ENCODE measurements around the gene PHF21B.

The PHF21B gene

GRCh38 chr22:44947846-44948245 is 62.0 kb downstream of the PHF21B start:
- no peak for DNase-seq (ENCODE audit: low spot score)
- no peak for TF ChIP-seq CTCF (IDR thresholded peaks at IDR 0.05; ENCODE audit: extremely low read depth, missing control alignments)

GRCh38 chr22:44947049-44947448 is 62.8 kb downstream of the PHF21B start:
- no peak for TF ChIP-seq CTCF (IDR thresholded peaks at IDR 0.05; ENCODE audit: extremely low read depth, missing control alignments)
- no peak for DNase-seq (ENCODE audit: low spot score)

- no peak for TF ChIP-seq CTCF (IDR thresholded peaks at IDR 0.05; ENCODE audit: extremely low read depth, missing control alignments)
These were observed 64.8 kb downstream of the PHF21B start for GRCh38 chr22:44944883-44945601.

GRCh38 chr22:44943701-44944324 is 66.0 kb downstream of the PHF21B start:
- TF ChIP-seq CTCF (IDR thresholded peaks at IDR 0.05; ENCODE audit: extremely low read depth, missing control alignments), result no peak
- no peak for DNase-seq (ENCODE audit: low spot score)

More at GRCh38 chr22:44944883-44945601, 64.8 kb downstream of the PHF21B start:
- no peak for DNase-seq (ENCODE audit: low spot score)

GRCh38 chr22:44942979-44943700 is 66.7 kb downstream of the PHF21B start:
- no peak for DNase-seq (ENCODE audit: low spot score)
- TF ChIP-seq CTCF (IDR thresholded peaks at IDR 0.05; ENCODE audit: extremely low read depth, missing control alignments), result no peak

- no peak for TF ChIP-seq CTCF (IDR thresholded peaks at IDR 0.05; ENCODE audit: extremely low read depth, missing control alignments)
- DNase-seq (ENCODE audit: low spot score), result no peak
These were observed 67.7 kb downstream of the PHF21B start for GRCh38 chr22:44942056-44942455.

GRCh38 chr22:44941207-44941606 is 68.6 kb downstream of the PHF21B start:
- DNase-seq (ENCODE audit: low spot score), result no peak
- TF ChIP-seq CTCF (IDR thresholded peaks at IDR 0.05; ENCODE audit: extremely low read depth, missing control alignments), result no peak

All from GM20000 (cell line).